Measurements from ENCODE around the gene NOM1.

NOM1 gene

GRCh38 chr7:156984174-156984891, 34.8 kb downstream of the NOM1 start:
- DNase-seq = no peak

GRCh38 chr7:156985101-156985992, 35.8 kb downstream of the NOM1 start:
- peak in 1 of 3 experiments; percentile 14 for DNase-seq

GRCh38 chr7:156986378-156986777, 36.9 kb downstream of the NOM1 start:
- DNase-seq = no peak

- no peak for DNase-seq
Observed at GRCh38 chr7:156988343-156989185, 39.1 kb downstream of the NOM1 start.

GRCh38 chr7:156989766-156990535, 40.4 kb downstream of the NOM1 start:
- DNase-seq = no peak

GRCh38 chr7:156993021-156993924, 43.8 kb downstream of the NOM1 start:
- peak in 2 of 3 experiments; percentile 91 to 95 for DNase-seq

GRCh38 chr7:156993925-156994235, 44.4 kb downstream of the NOM1 start:
- DNase-seq = peak in 1 of 3 experiments; percentile 80

- DNase-seq = peak in 1 of 3 experiments; percentile 26
Observed at GRCh38 chr7:156994417-156994816, 44.9 kb downstream of the NOM1 start.

GRCh38 chr7:156998988-156999957, 49.8 kb downstream of the NOM1 start:
- DNase-seq = peak in 2 of 3 experiments; percentile 67 to 69

GRCh38 chr7:156999958-157000726, 50.6 kb downstream of the NOM1 start:
- peak in 2 of 3 experiments; percentile 65 to 68 for DNase-seq

GRCh38 chr7:157000741-157001653, 51.5 kb downstream of the NOM1 start:
- peak in 1 of 3 experiments; percentile 50 for DNase-seq

GRCh38 chr7:157001920-157002818, 52.7 kb downstream of the NOM1 start:
- no peak for DNase-seq

- DNase-seq = no peak
Observed at GRCh38 chr7:157002819-157003421, 53.4 kb downstream of the NOM1 start.

- no peak for DNase-seq
Observed at GRCh38 chr7:157003445-157003755, 53.9 kb downstream of the NOM1 start.

GRCh38 chr7:157003756-157004520, 54.4 kb downstream of the NOM1 start:
- DNase-seq = peak in 1 of 3 experiments; percentile 16

Measured in NCI-H1417 (cell line).